GM20000 (cell line): ENCODE data around the gene APMAP.

Source experiments
- DNase-seq: peaks from one replicate; pipeline ENCODE4 v3.0.0; 2012; ENCODE audit warnings: low spot score
- TF ChIP-seq, protein P1 (sequence below): IDR thresholded peaks from 2 replicates; pipeline ENCODE4 v1.5.1; 2012; ENCODE audit warnings: mild to moderate bottlenecking, control low read depth; ENCODE audit errors: extremely low read depth, missing control alignments

APMAP gene

DNA sequence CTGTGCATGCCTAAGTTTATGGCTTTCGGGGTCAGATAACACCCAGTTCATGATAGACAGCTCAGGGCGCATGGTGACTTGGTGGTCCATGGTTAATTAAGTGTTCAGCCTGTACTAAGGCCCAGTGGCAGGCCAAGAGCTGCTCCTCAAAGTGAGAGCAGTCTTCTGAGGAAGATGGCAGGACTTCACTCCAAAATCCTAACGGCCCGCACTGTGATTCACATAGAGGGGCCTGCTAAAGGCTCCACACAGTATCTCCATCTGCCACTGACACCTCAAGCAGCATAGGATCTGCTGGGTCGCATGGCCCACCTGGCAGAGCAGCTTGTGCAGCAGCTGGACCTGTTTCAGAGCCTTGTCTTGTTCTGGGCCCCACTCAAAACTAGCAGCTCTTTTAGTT lies 54.1 kb downstream of the APMAP start:
- DNase-seq = no peak
- TF ChIP-seq, protein P1, sequence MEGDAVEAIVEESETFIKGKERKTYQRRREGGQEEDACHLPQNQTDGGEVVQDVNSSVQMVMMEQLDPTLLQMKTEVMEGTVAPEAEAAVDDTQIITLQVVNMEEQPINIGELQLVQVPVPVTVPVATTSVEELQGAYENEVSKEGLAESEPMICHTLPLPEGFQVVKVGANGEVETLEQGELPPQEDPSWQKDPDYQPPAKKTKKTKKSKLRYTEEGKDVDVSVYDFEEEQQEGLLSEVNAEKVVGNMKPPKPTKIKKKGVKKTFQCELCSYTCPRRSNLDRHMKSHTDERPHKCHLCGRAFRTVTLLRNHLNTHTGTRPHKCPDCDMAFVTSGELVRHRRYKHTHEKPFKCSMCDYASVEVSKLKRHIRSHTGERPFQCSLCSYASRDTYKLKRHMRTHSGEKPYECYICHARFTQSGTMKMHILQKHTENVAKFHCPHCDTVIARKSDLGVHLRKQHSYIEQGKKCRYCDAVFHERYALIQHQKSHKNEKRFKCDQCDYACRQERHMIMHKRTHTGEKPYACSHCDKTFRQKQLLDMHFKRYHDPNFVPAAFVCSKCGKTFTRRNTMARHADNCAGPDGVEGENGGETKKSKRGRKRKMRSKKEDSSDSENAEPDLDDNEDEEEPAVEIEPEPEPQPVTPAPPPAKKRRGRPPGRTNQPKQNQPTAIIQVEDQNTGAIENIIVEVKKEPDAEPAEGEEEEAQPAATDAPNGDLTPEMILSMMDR = no peak

DNA sequence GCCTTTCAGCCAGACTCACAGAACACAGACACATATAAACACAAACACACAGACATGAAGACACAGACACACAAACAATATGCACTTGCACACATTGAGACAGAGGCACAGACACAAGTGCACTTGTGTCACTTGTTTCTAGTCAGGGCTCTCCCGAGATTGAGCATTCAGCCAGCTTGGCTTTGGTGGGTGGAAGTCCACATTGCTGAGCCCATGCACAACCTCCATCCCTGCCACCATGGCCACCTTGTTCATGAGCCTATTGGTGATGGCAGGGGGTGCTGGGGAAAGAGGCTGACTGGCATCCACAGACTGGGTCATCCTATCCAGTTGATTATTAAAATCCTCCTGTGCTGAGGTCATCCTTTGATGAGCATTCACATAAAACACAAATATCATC lies 55.0 kb downstream of the APMAP start:
- TF ChIP-seq, protein P1 = no peak

DNA sequence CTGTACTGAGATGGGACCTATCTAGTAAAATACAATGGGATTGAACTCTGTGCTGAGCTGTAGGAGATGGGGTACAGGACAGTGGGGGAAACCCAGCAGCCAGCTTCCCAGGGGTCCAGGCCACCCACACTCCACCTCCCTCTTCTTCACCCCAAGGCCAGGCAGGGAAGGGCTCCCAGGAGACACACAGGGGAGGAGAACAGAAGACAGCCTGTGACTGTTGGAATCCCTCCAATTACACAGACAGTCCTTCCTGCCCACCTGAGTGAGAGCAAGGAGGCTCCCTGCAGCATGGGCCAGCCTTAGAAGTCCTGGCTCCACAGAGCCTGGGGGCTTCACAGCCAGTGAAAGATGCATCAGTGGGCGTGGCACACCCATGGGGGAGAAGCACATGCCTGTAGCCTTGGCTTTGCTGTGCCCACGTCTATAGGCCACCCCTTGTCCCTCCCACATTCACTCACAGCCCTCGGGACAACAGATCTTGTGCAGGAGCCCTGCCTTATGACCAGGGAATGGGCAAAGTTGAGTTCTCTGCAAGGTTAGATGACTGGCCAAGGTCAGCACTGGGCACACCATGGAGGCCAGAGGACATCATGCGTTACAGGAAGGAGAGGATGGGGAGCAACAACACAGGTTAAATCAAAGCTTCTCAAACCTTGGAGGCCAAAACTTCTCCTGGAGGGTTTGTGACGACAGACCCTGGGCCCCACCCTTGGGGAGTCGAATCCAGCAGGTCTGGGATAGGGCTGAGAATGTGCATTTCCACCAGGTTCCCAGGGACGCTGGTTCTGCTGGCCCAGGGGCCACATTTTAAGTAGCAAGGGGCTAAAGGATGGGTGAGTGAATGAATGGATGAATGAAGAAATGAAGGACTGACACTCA lies 55.8 kb downstream of the APMAP start:
- TF ChIP-seq, protein P1 = no peak
- DNase-seq = no peak

More for the DNA sequence above, 55.0 kb downstream of the APMAP start:
- DNase-seq = no peak

DNA sequence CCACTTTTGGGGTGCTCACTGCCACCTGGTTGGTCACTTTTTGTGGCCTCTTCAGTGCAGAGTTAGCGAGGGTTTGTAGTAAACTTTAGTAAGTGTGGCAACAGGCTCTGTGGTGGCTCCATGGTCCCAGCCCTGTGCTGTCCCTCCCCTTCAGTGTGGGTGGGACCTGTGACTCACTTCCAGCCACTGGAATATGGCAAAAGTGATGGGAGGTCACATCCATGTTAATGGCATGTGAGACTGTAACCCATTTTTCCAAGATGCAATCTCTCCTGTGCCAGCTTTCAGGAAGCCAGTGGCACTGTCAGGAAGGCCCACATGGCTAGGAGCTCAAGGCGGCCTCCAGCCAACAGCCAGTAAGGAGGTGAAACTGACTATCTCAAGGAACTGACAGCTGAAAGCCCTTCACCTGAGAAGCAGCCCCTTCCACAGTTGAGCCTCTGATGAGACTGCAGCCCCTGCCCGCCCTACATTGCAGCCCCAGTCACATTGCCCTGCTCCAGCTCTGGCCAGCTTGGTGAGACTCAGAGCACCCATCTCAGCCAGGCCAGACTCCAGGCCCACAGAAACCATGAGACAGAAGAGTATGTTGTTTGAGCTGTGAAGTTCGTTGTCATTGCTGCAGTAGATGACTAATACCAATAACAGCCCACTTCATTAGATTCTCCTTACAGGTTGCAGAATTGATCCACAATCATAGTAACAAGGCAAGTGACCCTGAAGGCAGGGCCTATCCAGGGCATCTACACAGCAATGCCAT lies 56.6 kb downstream of the APMAP start:
- TF ChIP-seq, protein P1 = no peak
- DNase-seq = no peak

DNA sequence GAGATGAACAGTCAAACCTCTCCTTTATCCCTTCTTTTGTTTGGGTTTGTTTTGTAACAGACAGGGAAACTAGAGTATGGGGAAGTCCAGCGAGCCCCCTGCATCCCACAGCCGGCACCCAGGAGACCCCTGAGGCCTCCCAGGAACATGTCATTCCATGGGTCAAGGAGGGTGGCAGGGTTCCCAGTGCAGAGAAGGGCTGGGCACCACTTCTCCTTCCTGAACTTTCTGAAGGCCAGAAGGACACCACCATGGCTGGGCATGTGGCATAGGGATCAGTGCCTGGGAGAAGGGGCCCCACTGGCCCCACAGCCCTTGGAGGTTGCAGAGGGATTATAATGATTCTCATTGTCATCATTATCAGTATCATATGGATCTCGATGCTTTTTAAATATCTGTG lies 57.4 kb downstream of the APMAP start:
- no peak for DNase-seq
- TF ChIP-seq, protein P1 = no peak

DNA sequence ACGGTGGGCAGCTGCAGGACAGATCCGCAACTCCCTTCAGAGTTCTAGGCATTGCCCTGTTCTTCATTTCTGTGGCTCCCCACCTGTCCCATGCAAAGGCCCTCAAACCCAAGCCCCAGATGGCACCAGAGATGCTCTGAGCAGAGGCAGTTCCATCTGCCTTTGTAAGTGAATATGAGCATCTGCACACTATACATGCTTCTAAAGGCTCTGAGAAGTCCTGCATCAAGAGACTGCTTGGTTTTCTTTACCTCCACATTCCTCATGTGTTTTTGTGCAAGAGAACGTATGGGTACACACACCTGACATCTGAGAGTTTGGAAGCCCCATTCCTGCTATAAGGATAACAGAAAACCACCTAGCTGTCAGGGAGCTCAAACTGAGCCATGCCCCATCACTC lies 57.8 kb downstream of the APMAP start:
- no peak for DNase-seq
- TF ChIP-seq, protein P1 = no peak

DNA sequence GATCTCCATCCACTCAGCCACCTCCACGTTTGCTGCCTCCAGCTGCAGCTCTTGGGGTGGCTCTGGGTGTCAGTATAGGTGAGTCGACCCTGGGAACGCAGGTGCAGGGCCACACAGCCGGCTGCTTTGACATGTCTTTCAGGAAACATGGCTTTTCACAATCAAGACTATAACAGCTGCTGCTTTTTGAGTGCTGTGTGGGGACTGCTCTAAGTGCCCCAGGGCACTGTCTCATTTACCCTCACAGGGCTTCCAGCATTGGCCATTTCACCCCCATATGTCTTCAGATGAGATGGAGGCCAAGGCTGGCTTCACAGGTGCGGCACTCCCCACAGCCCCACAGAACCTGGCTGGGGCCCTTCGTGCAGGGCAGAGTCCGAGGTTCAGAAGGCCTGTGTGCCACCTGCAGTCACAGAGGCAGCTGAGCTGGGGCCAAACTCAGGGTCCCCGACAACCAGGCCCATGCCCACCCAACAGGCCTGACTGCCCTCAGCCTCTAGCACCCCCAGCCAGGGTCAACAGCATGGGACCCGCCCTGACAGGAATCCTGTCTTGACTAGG lies 58.4 kb downstream of the APMAP start:
- DNase-seq = no peak
- TF ChIP-seq, protein P1 = no peak
